HUES48 (cell line): Measurements from ENCODE around the gene PIWIL4.
"Not testable (repeated sequence)": the region's sequence is repeated elsewhere in the genome, so short reads cannot be mapped to it uniquely, and the experiment has no call there.

Source experiments
- H3K27ac ChIP-seq: one replicate; pipeline ENCODE4 v1.7.0; 2013; ENCODE audit warnings: low read depth, low read length, inconsistent platforms
- H3K27me3 ChIP-seq: 2 replicates; pipeline ENCODE4 v1.6.1; 2013; ENCODE audit warnings: mild to moderate bottlenecking, low read length; ENCODE audit not compliant: control insufficient read depth, insufficient read depth
- H3K36me3 ChIP-seq: 2 replicates; pipeline ENCODE4 v1.6.1; 2013; ENCODE audit warnings: low read length; ENCODE audit not compliant: control insufficient read depth, insufficient read depth
- H3K4me1 ChIP-seq: 2 replicates; pipeline ENCODE4 v1.6.1; 2013; ENCODE audit warnings: mild to moderate bottlenecking, low read length; ENCODE audit not compliant: control insufficient read depth, insufficient read depth
- H3K4me3 ChIP-seq: 2 replicates; pipeline ENCODE4 v1.5.1; 2013; ENCODE audit warnings: mild to moderate bottlenecking, low read depth, low read length
- H3K9ac ChIP-seq: 2 replicates; pipeline ENCODE4 v1.6.1; 2013; ENCODE audit warnings: mild to moderate bottlenecking, low read depth, low read length, moderate library complexity
- H3K9me3 ChIP-seq: 2 replicates; pipeline ENCODE4 v1.6.1; 2013; ENCODE audit warnings: low read length; ENCODE audit not compliant: control insufficient read depth, insufficient read depth

Gene PIWIL4

DNA sequence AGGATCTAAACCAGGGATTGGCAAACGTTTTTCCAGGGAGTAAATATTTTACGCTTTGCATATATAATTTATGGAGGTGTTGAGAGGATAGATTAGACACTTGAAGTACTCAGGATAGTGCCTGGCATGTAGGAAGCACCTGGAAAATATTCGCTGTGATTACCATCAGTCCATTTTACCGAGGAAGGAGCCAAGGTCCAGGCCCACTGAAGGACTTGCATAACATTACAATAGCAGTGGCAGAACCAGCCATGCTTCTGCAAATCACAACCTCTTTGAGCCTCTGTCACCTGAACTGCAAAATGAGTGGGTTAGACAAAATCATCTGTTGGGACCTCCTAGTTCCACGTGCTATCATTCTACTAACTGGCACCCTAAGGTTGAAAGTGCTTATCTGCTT lies 18.0 kb upstream of the PIWIL4 start:
- no peak overlapping the region for H3K9ac ChIP-seq
- peaks cover 32% of the 10 kb centered on the region for H3K27me3 ChIP-seq
- H3K4me1 ChIP-seq = peaks cover 11% of the 10 kb centered on the region
- no peak overlapping the region for H3K4me3 ChIP-seq
- no peaks in the 10 kb centered on the region for H3K9me3 ChIP-seq
- no peaks in the 10 kb centered on the region for H3K36me3 ChIP-seq
- H3K27ac ChIP-seq = no peak overlapping the region

DNA sequence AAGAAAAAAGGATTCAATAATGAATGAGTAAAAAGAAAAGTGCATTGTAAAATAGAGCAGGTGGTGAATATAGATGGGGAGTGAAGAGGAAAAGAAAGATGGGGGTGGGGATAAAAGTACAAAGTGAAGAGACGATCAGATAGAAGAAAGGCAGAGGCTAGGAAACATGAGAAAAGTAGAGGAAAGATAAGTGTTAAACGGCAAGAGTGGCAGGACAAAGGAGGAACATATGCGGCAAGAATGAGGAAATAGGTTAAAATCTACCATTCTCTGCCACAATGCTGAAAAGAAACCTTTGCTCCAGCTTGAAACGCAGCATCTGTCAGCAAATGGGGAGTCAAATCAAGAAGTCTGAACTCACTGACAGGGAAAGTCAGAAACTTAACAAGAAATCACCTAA lies 16.7 kb upstream of the PIWIL4 start:
- H3K9me3 ChIP-seq = no peaks in the 10 kb centered on the region
- no peak overlapping the region for H3K27ac ChIP-seq
- no peak overlapping the region for H3K4me3 ChIP-seq
- no peak overlapping the region for H3K9ac ChIP-seq
- peaks cover 19% of the 10 kb centered on the region for H3K27me3 ChIP-seq
- H3K36me3 ChIP-seq = no peaks in the 10 kb centered on the region
- peaks cover 11% of the 10 kb centered on the region for H3K4me1 ChIP-seq

DNA sequence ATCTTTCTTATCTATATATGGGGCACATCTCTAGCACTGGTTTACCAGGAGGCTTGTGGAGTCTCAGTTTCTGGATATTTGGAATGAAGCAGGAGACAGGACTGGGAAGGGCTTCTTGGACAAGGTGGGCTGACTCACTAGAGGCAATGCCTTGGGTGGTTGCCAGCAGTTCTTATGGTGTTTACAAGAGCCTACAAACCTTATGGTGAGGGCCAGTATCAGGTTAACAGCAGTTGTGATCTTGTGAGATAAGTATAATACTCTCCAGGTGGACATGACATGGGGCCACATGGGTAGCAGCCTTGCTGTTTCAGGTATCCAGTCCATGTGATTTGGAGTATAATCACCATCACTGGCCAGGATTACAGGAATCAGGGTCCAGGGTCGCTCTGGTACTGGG lies 13.2 kb upstream of the PIWIL4 start:
- Histone ChIP-seq H3K9ac (no peak overlapping the region), H3K4me1 (no peaks in the 10 kb centered on the region)

DNA sequence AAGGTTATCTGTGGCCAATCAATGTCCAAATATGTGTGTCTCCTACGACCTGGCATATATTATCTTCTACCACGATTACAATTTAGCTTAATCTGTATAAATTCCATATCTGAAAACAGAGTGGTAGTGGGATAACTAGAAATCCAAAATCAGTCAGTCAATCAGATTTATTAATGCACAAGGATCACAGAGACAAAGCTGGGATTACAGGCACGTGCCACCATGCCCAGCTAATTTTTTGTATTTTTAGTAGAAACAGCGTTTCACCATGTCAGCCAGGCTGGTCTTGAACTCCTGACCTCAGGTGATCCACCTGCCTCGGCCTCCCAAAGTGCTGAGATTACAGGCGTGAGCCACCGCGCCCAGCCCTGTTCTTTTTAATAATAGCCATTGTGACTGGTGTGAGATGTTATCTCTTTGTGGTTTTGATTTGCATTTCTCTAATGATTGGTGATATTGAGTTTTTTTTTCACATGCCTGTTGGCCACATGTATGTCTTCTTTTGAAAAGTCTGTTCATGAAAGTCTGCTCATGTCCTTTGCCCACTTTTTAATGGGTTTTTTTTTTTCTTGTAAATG lies 11.3 kb upstream of the PIWIL4 start:
- H3K9ac ChIP-seq, H3K9me3 ChIP-seq, H3K27me3 ChIP-seq, H3K4me1 ChIP-seq, H3K36me3 ChIP-seq, H3K27ac ChIP-seq, H3K4me3 ChIP-seq: not testable (repeated sequence)

More for the DNA sequence above, 13.2 kb upstream of the PIWIL4 start:
- Histone ChIP-seq H3K36me3 (no peaks in the 10 kb centered on the region), H3K27ac (no peak overlapping the region), H3K4me3 (no peak overlapping the region), H3K9me3 (no peaks in the 10 kb centered on the region), H3K27me3 (no peaks in the 10 kb centered on the region)

DNA sequence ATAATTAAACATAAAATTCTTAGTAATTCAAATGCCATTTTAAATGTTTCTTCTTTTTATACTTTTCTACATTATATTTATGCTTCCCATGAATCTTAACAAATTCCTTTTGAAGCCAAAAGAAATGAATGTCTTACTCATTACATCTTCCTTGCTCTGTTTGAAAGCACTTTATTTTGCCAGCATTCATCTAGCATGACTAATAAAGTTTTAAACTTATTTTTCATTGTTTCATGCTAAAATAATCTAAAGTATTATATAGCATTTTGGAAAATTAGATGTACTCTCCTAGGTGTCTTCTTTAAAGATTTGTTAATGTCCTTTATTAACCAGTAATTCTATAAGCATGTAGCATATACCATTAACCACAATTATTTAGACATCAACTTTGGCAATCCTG lies 9.7 kb upstream of the PIWIL4 start:
- H3K9me3 ChIP-seq = no peaks in the 10 kb centered on the region
- H3K4me1 ChIP-seq = no peaks in the 10 kb centered on the region
- no peaks in the 10 kb centered on the region for H3K27me3 ChIP-seq
- H3K36me3 ChIP-seq = no peaks in the 10 kb centered on the region
- no peak overlapping the region for H3K9ac ChIP-seq
- H3K27ac ChIP-seq = no peak overlapping the region
- H3K4me3 ChIP-seq = no peak overlapping the region

DNA sequence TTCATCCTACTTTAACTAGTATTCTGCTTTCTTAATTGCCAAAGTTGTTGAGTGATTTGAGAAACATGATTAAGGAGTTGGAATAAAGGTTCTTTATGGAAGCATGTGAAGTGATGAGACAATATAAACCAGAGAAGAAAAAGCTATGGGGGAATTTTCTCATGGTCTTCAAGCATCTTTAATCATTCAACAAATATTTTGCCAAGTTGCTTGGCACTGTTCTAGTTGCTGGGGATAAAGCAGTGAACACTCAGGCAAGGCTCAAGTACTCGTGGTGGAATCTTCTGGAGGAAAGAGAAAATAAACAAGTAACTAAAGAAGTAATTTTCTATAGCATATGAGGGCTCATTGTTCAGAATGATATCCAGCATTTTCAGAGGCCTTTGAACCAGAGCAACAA lies 9.2 kb upstream of the PIWIL4 start:
- H3K36me3 ChIP-seq = no peaks in the 10 kb centered on the region

DNA sequence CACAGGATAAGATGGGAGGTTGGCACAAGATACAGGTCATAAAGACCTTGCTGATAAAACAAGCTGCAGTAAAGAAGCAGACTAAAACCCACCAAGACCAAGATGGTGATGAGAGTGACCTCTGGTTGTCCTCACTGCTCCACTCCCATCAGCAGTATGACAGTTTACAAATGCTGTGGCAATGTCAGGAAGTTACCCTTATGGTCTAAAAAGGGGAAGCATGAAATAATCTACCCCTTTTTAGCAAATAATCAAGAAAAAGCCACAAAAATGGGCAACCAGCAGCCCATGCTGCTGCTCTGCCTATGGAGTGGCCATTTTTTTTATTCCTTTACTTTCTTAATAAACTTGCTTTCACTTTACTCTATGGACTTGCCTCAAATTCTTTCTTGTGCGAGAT lies 8.7 kb upstream of the PIWIL4 start:
- no peak overlapping the region for H3K4me3 ChIP-seq
- peaks cover 5% of the 10 kb centered on the region; the same call in 1 of the 2 replicates for H3K4me1 ChIP-seq
- H3K36me3 ChIP-seq = no peaks in the 10 kb centered on the region
- no peaks in the 10 kb centered on the region for H3K27me3 ChIP-seq
- no peaks in the 10 kb centered on the region for H3K9me3 ChIP-seq
- H3K27ac ChIP-seq = no peak overlapping the region
- no peak overlapping the region for H3K9ac ChIP-seq

More for the DNA sequence above, 9.2 kb upstream of the PIWIL4 start:
- peaks cover 2% of the 10 kb centered on the region; the same call in 1 of the 2 replicates for H3K4me1 ChIP-seq
- no peaks in the 10 kb centered on the region for H3K9me3 ChIP-seq
- H3K9ac ChIP-seq = no peak overlapping the region
- no peak overlapping the region for H3K27ac ChIP-seq
- H3K4me3 ChIP-seq = no peak overlapping the region
- H3K27me3 ChIP-seq = no peaks in the 10 kb centered on the region

DNA sequence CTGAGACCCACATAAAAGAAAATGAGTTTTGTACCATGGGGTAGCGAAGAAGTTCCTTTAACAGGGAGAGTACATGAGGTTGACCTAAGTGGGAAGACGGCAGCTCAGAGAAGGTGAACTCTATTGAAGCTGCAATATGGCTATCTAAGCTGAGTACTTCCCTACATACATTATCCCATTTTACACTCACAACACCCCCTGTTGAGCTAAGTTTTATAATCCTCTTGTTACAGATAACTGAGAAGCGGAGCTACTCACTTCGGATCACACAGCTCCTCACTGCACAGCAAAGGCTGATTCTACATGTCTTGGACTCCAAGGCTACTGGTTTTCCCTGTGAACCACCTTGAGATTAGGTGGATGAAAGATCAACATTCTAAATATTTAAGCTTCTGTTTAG lies 8.2 kb upstream of the PIWIL4 start:
- Histone ChIP-seq H3K27me3 (no peaks in the 10 kb centered on the region), H3K27ac (no peak overlapping the region), H3K4me3 (no peak overlapping the region), H3K4me1 (peaks cover 8% of the 10 kb centered on the region), H3K36me3 (no peaks in the 10 kb centered on the region), H3K9ac (no peak overlapping the region), H3K9me3 (no peaks in the 10 kb centered on the region)

DNA sequence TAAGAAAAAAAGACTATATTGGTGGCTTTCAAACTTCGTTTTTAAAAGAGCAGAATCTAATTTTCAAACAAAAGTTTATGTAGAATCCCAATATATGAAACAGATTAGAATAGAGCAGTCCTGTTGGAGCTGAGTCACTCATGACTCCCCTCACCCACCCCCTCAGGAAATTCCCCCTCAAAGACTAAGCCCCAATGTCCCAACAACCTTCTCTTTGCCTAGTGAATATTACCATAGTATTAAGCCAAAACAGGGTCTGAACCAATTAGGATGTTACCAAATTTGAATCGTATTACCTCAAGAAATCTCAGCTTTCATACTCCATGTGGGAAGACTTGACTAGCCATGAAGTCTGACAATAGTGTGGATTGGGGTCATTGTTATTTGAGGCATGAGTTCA lies 7.8 kb upstream of the PIWIL4 start:
- Histone ChIP-seq H3K27ac (no peak overlapping the region), H3K36me3 (no peaks in the 10 kb centered on the region), H3K4me3 (no peak overlapping the region), H3K27me3 (no peaks in the 10 kb centered on the region), H3K9me3 (no peaks in the 10 kb centered on the region), H3K9ac (no peak overlapping the region), H3K4me1 (peaks cover 9% of the 10 kb centered on the region)

DNA sequence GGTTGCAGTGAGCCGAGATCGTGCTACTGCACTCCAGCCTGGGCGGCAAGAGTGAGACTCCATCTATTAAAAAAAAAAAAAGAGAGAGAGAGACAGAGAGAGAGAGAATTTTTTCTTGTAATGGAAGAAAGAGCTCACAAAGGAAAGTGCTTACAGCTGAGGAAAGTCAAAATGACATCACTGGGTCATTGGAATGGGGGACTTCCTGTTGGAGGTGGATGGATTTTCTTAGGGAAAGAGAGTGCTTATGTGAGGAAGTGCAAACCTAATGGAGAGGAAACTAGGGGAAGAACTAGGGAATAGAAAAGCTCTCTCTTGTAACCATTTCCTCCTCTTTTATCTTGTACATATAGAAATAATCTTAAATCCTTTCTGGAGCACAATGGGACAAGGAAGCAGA lies 6.3 kb upstream of the PIWIL4 start:
- Histone ChIP-seq H3K9ac (no peak overlapping the region), H3K36me3 (no peaks in the 10 kb centered on the region), H3K4me3 (no peak overlapping the region), H3K27ac (no peak overlapping the region), H3K9me3 (no peaks in the 10 kb centered on the region), H3K4me1 (peaks cover 9% of the 10 kb centered on the region), H3K27me3 (no peaks in the 10 kb centered on the region)

DNA sequence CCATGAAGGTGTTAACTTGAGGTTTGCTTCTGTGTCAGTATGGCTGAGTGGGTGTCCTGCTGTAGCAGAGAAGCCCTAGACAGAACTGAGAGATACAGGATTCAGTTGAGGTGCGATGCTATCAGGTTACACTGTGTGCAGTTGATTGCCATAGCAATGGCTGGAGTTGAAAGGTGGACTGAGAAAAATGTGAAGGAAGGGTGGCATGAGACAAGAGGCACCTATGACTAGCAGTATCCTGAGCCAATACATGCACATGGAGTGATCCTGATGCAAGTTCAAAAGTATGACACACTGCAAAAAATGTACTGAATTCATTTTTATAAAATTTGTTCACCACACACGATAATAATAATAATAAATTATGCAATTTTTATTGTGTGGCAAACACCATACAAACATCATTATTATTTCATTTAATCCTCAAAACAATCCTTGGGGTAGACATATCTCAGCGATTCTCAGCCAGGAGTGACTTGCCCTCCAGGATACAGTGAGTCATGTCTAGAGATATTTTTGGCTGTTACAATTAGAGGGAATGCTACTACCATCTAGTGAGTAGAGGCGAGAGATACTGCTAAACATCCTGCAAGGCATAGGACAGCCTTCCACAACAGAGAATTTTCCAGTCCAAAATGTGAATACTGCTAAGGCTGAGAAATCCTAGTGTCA lies 3.9 kb upstream of the PIWIL4 start:
- Histone ChIP-seq H3K9me3 (no peaks in the 10 kb centered on the region), H3K27ac (no peak overlapping the region), H3K36me3 (no peaks in the 10 kb centered on the region), H3K4me1 (peaks cover 9% of the 10 kb centered on the region), H3K27me3 (no peaks in the 10 kb centered on the region), H3K4me3 (no peak overlapping the region), H3K9ac (no peak overlapping the region)
